Endothelial cell (in vitro differentiated cells): ENCODE results near the gene ZNF573. TPM values are rescaled to one million over a fixed set of nuclear protein-coding genes. Genes with fewer than 3 reads are reported as not detected.
A peak's percentile ranks its signal among the peaks of the same experiment; 100 is the strongest.
"Not testable (repeated sequence)": the region's sequence is repeated elsewhere in the genome, so short reads cannot be mapped to it uniquely, and the experiment has no call there.

Source experiments
- DNase-seq: peaks from one replicate; pipeline ENCODE4 v3.0.0; 2021; ENCODE audit warnings: low spot score
- H3K27ac Mint-ChIP-seq: one replicate; pipeline ENCODE4 v1.8.0; 2021; ENCODE audit warnings: mixed read lengths, inconsistent platforms; ENCODE audit not compliant: unreplicated experiment
- H3K27me3 Mint-ChIP-seq: one replicate; pipeline ENCODE4 v1.8.0; 2021; ENCODE audit warnings: mild to moderate bottlenecking, moderate library complexity, mixed read lengths, inconsistent platforms; ENCODE audit not compliant: unreplicated experiment
- H3K36me3 Mint-ChIP-seq: one replicate; pipeline ENCODE4 v1.8.0; 2021; ENCODE audit warnings: mild to moderate bottlenecking, low read depth, mixed read lengths, inconsistent platforms; ENCODE audit not compliant: unreplicated experiment
- H3K4me1 Mint-ChIP-seq: one replicate; pipeline ENCODE4 v1.8.0; 2021; ENCODE audit warnings: mild to moderate bottlenecking, mixed read lengths, inconsistent platforms; ENCODE audit not compliant: unreplicated experiment
- H3K4me3 Mint-ChIP-seq: one replicate; pipeline ENCODE4 v1.8.0; 2021; ENCODE audit warnings: mild to moderate bottlenecking, mixed read lengths, inconsistent platforms; ENCODE audit not compliant: unreplicated experiment
- H3K9me3 Mint-ChIP-seq: one replicate; pipeline ENCODE4 v1.8.0; 2021; ENCODE audit warnings: mixed read lengths, inconsistent platforms; ENCODE audit not compliant: unreplicated experiment
- CTCF ChIP-seq: fragments of 200-600 bp; sonication (generic); IDR thresholded peaks from one replicate; pipeline ENCODE4 v1.5.0; 2021; ENCODE audit warnings: antibody characterized with exemption; ENCODE audit not compliant: unreplicated experiment
- total RNA-seq: library from RNA; stranded (reverse); fragmentation: NEBNext Ultra II Directional; extraction: Animal tissue kit (Norgen Biotek cat#: 25700); gene quantifications from one replicate; pipeline ENCODE4 v1.2.1, GENCODE V29; 2021; ENCODE audit not compliant: unreplicated experiment

The ZNF573 gene
- total RNA-seq, 1 donor from 2014 or later: 11.3 TPM

- peaks cover 13% of the 10 kb centered on the region for H3K36me3 Mint-ChIP-seq
- peaks cover 30% of the 10 kb centered on the region for H3K9me3 Mint-ChIP-seq
- no peak for TF ChIP-seq CTCF
- no peak overlapping the region for H3K4me3 Mint-ChIP-seq
- DNase-seq: no peak
- H3K27me3 Mint-ChIP-seq: peaks cover 3% of the 10 kb centered on the region
- H3K27ac Mint-ChIP-seq: no peak overlapping the region
- no peaks in the 10 kb centered on the region for H3K4me1 Mint-ChIP-seq
Measured at GRCh38 chr19:37803249-37803840, 24.0 kb upstream of the ZNF573 start.

DNA sequence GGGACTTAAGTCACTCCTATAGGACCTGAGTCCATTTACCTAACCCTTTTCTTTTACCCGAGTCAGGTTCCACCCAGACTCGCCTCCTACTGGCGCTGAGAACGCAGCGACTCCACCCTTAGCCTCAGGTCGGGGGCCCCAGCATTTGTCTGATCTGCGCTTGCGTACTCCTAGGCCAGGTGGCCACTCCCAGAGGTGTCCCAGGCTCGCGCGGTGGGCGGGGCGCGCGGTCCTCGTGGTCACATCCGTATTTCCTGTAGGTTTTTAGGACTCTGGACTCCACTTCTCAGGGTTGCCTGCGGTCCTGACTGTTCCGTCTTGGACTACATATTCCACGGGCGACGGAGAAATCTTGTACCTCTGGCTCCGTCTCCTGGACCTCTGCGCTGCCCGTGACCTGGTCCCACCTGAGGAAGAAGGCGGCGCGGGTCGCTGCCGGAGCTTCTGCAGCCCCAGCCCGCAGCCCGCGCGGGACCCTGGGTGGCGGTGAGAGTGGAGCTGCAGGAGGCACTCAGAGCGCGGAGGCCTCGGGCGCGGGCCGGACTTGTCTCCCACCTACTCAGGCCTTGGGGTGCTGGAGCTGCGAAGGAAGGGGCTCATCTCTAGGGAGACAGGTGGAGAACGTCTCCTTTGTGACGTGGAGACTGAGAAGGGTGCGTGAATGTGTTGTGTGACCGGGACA, 11.0 kb upstream of the ZNF573 start:
- peaks cover 33% of the 10 kb centered on the region for H3K36me3 Mint-ChIP-seq
- H3K27me3 Mint-ChIP-seq: peaks cover 1% of the 10 kb centered on the region
- no peaks in the 10 kb centered on the region for H3K4me1 Mint-ChIP-seq
- H3K9me3 Mint-ChIP-seq: peaks cover 31% of the 10 kb centered on the region
- no peak overlapping the region for H3K27ac Mint-ChIP-seq
- no peak for DNase-seq
- peak overlapping the region; percentile 0 for H3K4me3 Mint-ChIP-seq
- no peak for TF ChIP-seq CTCF

GRCh38 chr19:37778613-37779126, 716 bp downstream of the ZNF573 start:
- no peak for TF ChIP-seq CTCF
- H3K27me3 Mint-ChIP-seq: peaks cover 3% of the 10 kb centered on the region
- H3K4me1 Mint-ChIP-seq: peaks cover 9% of the 10 kb centered on the region
- DNase-seq: no peak
- peaks cover 8% of the 10 kb centered on the region for H3K36me3 Mint-ChIP-seq
- peak overlapping the region; percentile 100 for H3K4me3 Mint-ChIP-seq
- no peaks in the 10 kb centered on the region for H3K9me3 Mint-ChIP-seq
- peak overlapping the region; percentile 98 for H3K27ac Mint-ChIP-seq

GRCh38 chr19:37770985-37771384, 8.4 kb downstream of the ZNF573 start:
- H3K27me3 Mint-ChIP-seq: no peaks in the 10 kb centered on the region
- no peak for TF ChIP-seq CTCF
- H3K9me3 Mint-ChIP-seq: no peaks in the 10 kb centered on the region
- no peak for DNase-seq
- no peak overlapping the region for H3K27ac Mint-ChIP-seq
- no peaks in the 10 kb centered on the region for H3K4me1 Mint-ChIP-seq
- H3K36me3 Mint-ChIP-seq: peaks cover 25% of the 10 kb centered on the region
- no peak overlapping the region for H3K4me3 Mint-ChIP-seq

- H3K36me3 Mint-ChIP-seq: peaks cover 19% of the 10 kb centered on the region
- H3K9me3 Mint-ChIP-seq: no peaks in the 10 kb centered on the region
- H3K4me3 Mint-ChIP-seq: no peak overlapping the region
- TF ChIP-seq CTCF: no peak
- no peak overlapping the region for H3K27ac Mint-ChIP-seq
- no peaks in the 10 kb centered on the region for H3K4me1 Mint-ChIP-seq
- no peak for DNase-seq
- H3K27me3 Mint-ChIP-seq: no peaks in the 10 kb centered on the region
Measured at GRCh38 chr19:37763488-37763887, 15.9 kb downstream of the ZNF573 start.

- H3K36me3 Mint-ChIP-seq, H3K4me3 Mint-ChIP-seq, H3K27ac Mint-ChIP-seq, DNase-seq, H3K27me3 Mint-ChIP-seq, H3K4me1 Mint-ChIP-seq, H3K9me3 Mint-ChIP-seq: not testable (repeated sequence)
Measured at GRCh38 chr19:37757683-37758082, 21.7 kb downstream of the ZNF573 start.
